H7 (cell line): ENCODE results near the gene CDH23. TPM values are rescaled to one million over a fixed set of nuclear protein-coding genes. Genes with fewer than 3 reads are reported as not detected.
A peak's percentile ranks its signal among the peaks of the same experiment; 100 is the strongest.

ENCODE experiments used
- DNase-seq: peaks from one replicate; pipeline ENCODE4 v3.0.0; 2012
- H3K27me3 ChIP-seq: 2 replicates; pipeline ENCODE4 v1.6.0; 2011; ENCODE audit warnings: mild to moderate bottlenecking, low read length; ENCODE audit not compliant: control insufficient read depth, insufficient read depth
- H3K36me3 ChIP-seq: replicated peaks from 2 replicates; pipeline ENCODE4 v1.5.1; 2011; ENCODE audit warnings: low read length; ENCODE audit not compliant: control insufficient read depth, insufficient read depth
- H3K4me3 ChIP-seq: 2 replicates; pipeline ENCODE4 v1.5.1; 2011; ENCODE audit warnings: low read depth, mild to moderate bottlenecking, control low read depth, low read length, moderate library complexity; ENCODE audit not compliant: insufficient read depth
- total RNA-seq: library from RNA; depleted of rRNA; stranded (reverse); fragments of >200 nt; shearing (Covaris generic); gene quantifications from 2 replicates; pipeline ENCODE4 v1.2.3, GENCODE V29; 2014

The CDH23 gene
- total RNA-seq, 1 experiment from 2014 or later = 4.5 TPM

GRCh38 chr10:71815515-71816130 lies 418.9 kb downstream of the CDH23 start:
- DNase-seq = no peak
- peaks cover 43% of the 10 kb centered on the region for H3K36me3 ChIP-seq
- no peaks in the 10 kb centered on the region for H3K27me3 ChIP-seq
- no peak overlapping the region for H3K4me3 ChIP-seq

GRCh38 chr10:71816421-71816851 lies 419.7 kb downstream of the CDH23 start:
- Histone ChIP-seq H3K36me3 (peaks cover 49% of the 10 kb centered on the region), H3K4me3 (no peak overlapping the region), H3K27me3 (no peaks in the 10 kb centered on the region)
- no peak for DNase-seq

GRCh38 chr10:71816936-71817618 lies 420.4 kb downstream of the CDH23 start:
- DNase-seq = no peak
- Histone ChIP-seq H3K4me3 (no peak overlapping the region), H3K36me3 (peaks cover 54% of the 10 kb centered on the region), H3K27me3 (no peaks in the 10 kb centered on the region)

GRCh38 chr10:71817831-71818655 lies 421.3 kb downstream of the CDH23 start:
- Histone ChIP-seq H3K4me3 (no peak overlapping the region), H3K27me3 (no peaks in the 10 kb centered on the region), H3K36me3 (peaks cover 55% of the 10 kb centered on the region)
- DNase-seq = no peak

GRCh38 chr10:71818674-71819260 lies 422.0 kb downstream of the CDH23 start:
- H3K36me3 ChIP-seq = peaks cover 58% of the 10 kb centered on the region
- no peaks in the 10 kb centered on the region for H3K27me3 ChIP-seq
- no peak for DNase-seq
- H3K4me3 ChIP-seq = no peak overlapping the region

GRCh38 chr10:71819441-71819861 lies 422.7 kb downstream of the CDH23 start:
- Histone ChIP-seq H3K27me3 (no peaks in the 10 kb centered on the region), H3K4me3 (no peak overlapping the region), H3K36me3 (peaks cover 58% of the 10 kb centered on the region)
- no peak for DNase-seq

GRCh38 chr10:71819985-71820384 lies 423.3 kb downstream of the CDH23 start:
- H3K36me3 ChIP-seq = peaks cover 58% of the 10 kb centered on the region
- DNase-seq = no peak
- H3K4me3 ChIP-seq = no peak overlapping the region
- H3K27me3 ChIP-seq = no peaks in the 10 kb centered on the region

- Histone ChIP-seq H3K36me3 (peaks cover 59% of the 10 kb centered on the region), H3K4me3 (no peak overlapping the region), H3K27me3 (no peaks in the 10 kb centered on the region)
- DNase-seq = no peak
Measured at GRCh38 chr10:71820966-71821365, 424.2 kb downstream of the CDH23 start.

- Histone ChIP-seq H3K4me3 (no peak overlapping the region), H3K36me3 (peaks cover 52% of the 10 kb centered on the region), H3K27me3 (no peaks in the 10 kb centered on the region)
- DNase-seq = peak; percentile 17
Measured at GRCh38 chr10:71821909-71822763, 425.4 kb downstream of the CDH23 start.

- Histone ChIP-seq H3K27me3 (no peaks in the 10 kb centered on the region), H3K4me3 (no peak overlapping the region), H3K36me3 (peaks cover 52% of the 10 kb centered on the region)
- DNase-seq = no peak
Measured at GRCh38 chr10:71823356-71823755, 426.6 kb downstream of the CDH23 start.

GRCh38 chr10:71824333-71824732 lies 427.6 kb downstream of the CDH23 start:
- Histone ChIP-seq H3K36me3 (peaks cover 50% of the 10 kb centered on the region), H3K27me3 (no peaks in the 10 kb centered on the region), H3K4me3 (no peak overlapping the region)
- DNase-seq = no peak

- Histone ChIP-seq H3K36me3 (peaks cover 43% of the 10 kb centered on the region), H3K27me3 (no peaks in the 10 kb centered on the region), H3K4me3 (no peak overlapping the region)
- DNase-seq = no peak
Measured at GRCh38 chr10:71825217-71825616, 428.5 kb downstream of the CDH23 start.

- Histone ChIP-seq H3K27me3 (no peaks in the 10 kb centered on the region), H3K4me3 (no peak overlapping the region), H3K36me3 (peaks cover 48% of the 10 kb centered on the region)
- DNase-seq = no peak
Measured at GRCh38 chr10:71827852-71828251, 431.1 kb downstream of the CDH23 start.

GRCh38 chr10:71828702-71829101 lies 432.0 kb downstream of the CDH23 start:
- no peak overlapping the region for H3K4me3 ChIP-seq
- no peak for DNase-seq
- H3K27me3 ChIP-seq = no peaks in the 10 kb centered on the region
- peaks cover 45% of the 10 kb centered on the region for H3K36me3 ChIP-seq
